Non-pigmented ciliary epithelial cell (primary cell): ENCODE measurements around the gene PLAC1.

ENCODE experiments used
- DNase-seq: peaks from one replicate; pipeline ENCODE4 v3.0.0-alpha.2; 2010; ENCODE audit warnings: low read depth

The PLAC1 gene, protein sequence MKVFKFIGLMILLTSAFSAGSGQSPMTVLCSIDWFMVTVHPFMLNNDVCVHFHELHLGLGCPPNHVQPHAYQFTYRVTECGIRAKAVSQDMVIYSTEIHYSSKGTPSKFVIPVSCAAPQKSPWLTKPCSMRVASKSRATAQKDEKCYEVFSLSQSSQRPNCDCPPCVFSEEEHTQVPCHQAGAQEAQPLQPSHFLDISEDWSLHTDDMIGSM

GRCh38 chrX:134658002-134658759, at the start of gene PLAC1:
Gene PLAC1, minus strand, starts transcription at chrX:134658471. Its CDS starts 91,789 bp downstream, at chrX:134566682.
- DNase-seq, result no peak

DNA sequence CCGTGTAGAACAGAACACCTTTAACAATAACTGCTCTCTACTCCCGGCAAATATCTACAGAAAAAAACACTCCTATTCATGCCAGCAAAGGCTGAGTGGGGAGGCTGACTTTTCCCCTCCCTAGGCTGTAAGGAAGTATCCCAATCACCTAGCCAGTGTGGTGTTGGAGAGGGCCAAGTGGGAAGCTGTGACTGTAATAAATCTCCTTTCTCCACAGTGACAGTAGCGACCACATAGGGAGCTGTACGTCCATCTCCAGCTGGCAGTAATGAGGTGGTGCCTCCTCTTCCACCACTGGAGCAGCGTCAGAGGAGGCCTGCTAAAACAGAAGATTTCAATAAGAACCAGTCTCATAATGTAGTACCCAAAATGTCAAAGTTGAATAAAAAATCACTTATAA, 47.9 kb upstream of the PLAC1 start:
- DNase-seq, result no peak

DNA sequence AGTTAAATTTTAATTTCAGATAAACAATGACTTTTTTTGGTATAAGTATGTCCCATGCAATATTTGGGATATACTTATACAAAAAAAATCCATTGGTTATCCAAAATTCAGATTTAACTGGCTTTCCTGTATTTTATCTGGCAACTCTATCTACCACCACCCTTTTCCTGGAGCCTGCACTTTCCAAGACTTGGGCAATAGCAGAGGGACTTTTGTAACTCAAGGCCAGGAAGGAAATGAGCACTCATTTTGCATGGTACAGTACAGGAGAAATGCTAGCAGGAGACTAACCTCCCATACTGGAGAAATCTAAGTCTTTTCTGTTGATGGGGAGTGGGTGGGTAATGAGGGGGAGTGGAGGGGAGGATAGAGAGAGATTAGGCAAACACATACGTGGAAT, 37.7 kb upstream of the PLAC1 start:
- DNase-seq, result no peak

GRCh38 chrX:134694333-134695322, 36.4 kb upstream of the PLAC1 start:
- no peak for DNase-seq

- DNase-seq, result no peak
Observed at GRCh38 chrX:134693644-134694043, 35.4 kb upstream of the PLAC1 start.

DNA sequence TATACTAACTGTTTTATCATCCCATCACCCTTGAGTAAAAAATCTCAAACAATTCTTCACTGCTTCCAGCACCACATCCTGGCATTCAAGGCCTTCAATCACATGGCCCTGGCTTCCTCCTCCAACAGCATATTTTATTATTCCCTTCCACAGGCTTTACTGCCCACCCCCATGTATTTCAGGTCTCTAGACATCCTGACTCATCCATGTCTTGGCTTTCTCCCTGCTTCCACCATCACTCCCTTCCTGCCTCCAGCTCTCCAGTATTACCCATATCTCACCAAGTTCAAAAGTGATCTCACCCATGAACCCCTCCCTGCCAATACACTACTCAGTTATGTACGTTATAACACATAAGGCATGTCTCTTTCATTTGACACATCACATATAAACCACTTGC, 34.7 kb upstream of the PLAC1 start:
- DNase-seq, result peak; percentile 47

DNA sequence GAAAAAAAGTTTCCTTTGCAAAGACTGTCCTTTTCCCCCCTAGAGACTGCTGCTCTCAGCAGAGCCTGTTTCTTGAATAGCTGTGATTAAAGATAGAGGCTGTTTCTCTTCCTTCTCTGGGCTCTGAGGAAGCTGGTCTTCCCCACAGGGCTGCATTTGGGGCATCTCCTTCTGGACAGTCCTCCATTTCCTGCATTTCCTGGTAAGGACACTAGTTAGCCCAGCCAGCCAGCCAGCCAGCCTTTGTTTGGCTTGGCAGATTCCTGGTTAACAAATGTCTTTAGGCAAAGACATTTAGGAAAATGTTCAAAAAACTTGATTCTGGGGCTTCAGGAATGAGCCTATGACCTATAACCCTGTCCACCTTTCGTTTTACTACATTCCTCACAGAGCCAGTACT, 34.0 kb upstream of the PLAC1 start:
- DNase-seq, result no peak

- no peak for DNase-seq
Observed at GRCh38 chrX:134691453-134691852, 33.2 kb upstream of the PLAC1 start.

- DNase-seq, result no peak
Observed at GRCh38 chrX:134688839-134689238, 30.6 kb upstream of the PLAC1 start.

DNA sequence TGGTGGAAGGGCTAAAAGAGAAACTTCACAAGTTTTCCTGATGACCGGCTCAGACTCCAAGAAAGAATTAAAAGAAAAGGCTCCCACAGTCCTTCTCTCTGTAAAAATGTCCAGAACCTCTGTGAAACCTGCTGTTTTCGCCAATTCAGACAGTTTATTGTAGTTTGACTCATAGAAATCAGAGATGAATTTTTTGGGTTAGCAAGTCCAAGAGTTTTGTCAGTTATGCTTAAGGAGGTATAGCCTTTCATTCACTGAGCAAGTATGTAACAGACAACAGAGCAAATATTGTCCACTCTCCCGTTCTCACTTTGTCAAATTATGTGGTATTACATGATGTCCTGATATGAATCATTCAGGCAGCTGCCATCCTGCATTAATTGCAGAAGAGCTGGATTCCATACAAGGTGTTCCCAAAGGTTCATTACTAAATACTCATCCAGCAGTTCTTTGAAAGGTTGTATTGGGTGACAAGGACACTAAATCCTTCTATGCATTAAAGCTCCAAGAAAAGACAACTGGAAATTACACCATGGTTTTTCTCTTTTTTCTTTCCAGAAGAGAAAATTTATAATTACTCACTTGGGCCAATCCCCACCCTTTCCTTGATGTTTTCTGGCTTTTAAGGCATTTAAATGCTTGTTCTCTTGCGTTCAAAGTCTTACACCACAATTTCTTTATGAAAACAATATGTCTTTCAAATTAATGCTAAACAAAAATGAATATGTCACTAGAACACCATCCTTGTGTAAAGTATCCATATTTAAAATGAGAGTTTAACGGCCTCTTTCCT, 30.0 kb upstream of the PLAC1 start:
- no peak for DNase-seq

- DNase-seq, result no peak
Observed at GRCh38 chrX:134685668-134686067, 27.4 kb upstream of the PLAC1 start.

DNA sequence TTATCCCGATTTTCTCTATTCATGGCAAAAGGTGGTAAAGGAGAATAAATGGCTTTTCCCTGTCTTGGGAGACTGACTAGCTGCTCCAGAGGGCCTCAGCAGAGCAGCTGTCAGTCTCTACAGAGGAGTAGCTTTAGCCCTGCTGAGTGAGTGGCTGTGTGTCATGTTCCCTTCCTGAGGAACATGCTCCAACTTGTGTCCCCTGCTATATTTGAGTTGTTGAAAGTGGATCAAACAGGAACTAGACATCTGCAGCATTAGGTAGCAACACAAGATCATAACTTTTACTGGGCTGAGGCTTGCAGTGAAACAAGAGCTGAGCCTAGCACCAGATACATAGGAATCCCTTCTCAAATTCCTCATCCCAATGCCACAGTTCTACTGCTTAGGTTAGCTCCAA, 26.7 kb upstream of the PLAC1 start:
- no peak for DNase-seq

DNA sequence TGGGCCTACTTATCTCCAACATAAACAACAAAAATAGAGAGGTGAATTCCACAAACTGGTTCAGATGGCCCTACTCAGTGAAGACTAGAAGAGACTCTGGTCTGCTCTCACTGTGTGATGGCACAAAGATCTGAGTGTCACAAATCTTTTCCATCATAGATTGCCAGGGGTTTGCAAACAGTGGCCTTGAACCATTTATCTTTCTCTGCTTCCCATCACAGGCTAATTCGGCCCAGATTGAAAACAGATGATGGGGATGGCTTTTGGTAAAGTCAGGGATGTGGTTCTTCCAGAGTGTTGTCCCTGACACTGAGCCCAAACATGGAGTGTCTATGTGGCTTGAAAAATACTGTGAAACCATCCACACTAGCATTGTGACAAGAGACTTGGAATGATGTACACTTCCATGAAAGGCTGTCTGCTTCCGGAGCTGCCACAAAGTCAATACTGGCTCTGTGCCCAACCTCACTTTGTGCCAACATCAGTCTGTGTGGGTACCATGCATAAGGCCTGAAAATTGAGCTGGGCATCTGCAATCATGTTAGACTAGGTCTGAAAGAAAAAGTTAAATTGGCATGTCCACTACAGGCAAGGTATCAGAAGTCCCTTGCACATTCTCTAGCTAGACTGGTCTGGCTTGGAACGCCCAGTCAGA, 25.2 kb upstream of the PLAC1 start:
- DNase-seq, result no peak

- no peak for DNase-seq
Observed at GRCh38 chrX:134682081-134682480, 23.8 kb upstream of the PLAC1 start.

- DNase-seq, result no peak
Observed at GRCh38 chrX:134679644-134680043, 21.4 kb upstream of the PLAC1 start.

DNA sequence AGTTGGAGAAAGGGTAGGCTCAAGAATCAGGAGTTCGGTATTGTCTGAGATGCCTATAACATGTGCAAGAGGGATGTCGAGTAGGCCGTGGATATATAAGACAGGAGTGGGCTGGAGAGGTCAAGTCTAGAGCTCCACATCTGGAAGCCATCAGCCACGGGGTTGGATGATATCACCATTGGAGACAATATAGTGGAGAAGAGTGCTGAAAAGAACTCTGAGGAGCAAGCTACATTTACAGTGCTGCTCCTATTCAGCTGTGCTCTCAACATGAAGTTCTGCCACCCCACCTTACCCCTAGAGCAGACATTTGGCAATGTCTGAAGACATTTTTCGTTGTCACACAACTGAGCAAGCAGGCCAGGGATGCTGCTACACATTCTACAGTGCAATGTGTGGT, 20.9 kb upstream of the PLAC1 start:
- DNase-seq, result no peak

- DNase-seq, result no peak
Observed at GRCh38 chrX:134677332-134677731, 19.1 kb upstream of the PLAC1 start.

- peak; percentile 38 for DNase-seq
Observed at GRCh38 chrX:134676436-134676835, 18.2 kb upstream of the PLAC1 start.

DNA sequence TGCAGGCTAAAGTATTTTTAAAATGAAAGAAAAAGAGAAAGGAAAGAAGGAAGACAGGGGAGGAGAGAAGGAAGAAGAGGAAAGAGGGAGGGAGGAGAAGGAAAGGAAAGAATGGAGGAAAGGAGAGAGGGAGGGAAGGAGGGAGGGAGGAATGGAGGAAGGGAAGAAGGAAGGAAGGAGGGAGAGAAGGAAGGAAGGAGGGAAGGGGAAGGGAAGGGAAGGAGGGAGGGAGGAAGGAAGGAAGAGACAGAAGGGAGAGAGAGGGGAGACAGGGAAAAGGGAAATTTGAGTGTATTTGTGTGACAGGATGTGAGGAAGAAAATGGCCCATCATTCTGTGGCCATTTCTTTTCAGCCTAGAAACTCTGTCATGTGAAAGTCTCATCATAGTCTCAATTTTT, 14.9 kb upstream of the PLAC1 start:
- DNase-seq, result no peak

DNA sequence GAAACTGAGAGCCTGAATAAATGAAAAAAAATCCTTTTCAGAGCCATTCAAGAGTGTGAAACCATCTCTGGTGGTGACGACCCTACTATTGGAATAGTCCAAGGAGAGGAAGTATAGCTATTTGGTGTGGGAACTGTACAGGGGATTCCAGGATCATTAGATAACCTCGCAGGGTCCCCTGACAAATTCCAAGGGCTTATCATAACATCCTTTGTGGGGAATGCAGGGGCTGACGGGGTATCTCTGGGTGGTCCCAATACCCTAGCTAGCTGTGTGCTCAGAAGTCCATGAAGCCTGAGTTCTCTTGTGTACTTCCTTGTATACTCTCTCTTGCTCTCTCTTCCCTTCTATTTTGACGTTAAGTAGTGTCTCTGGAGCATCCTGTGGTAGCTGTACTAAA, 13.8 kb upstream of the PLAC1 start:
- no peak for DNase-seq

GRCh38 chrX:134671294-134671693, 13.0 kb upstream of the PLAC1 start:
- DNase-seq, result no peak
